H4 (cell line): ENCODE data around the gene C1orf167. TPM values are rescaled to one million over a fixed set of nuclear protein-coding genes. Genes with fewer than 3 reads are reported as not detected.

ENCODE experiments used
- DNase-seq: peaks from one replicate; pipeline ENCODE4 v3.0.0-alpha.2; 2015; ENCODE audit warnings: low spot score
- total RNA-seq: library from RNA; depleted of rRNA; stranded (reverse); fragments of >200 nt; shearing (Covaris generic); gene quantifications from 2 replicates; pipeline ENCODE4 v1.2.3, GENCODE V29; 2014

The C1orf167 gene
- total RNA-seq, 1 experiment from 2014 or later = not detected

- DNase-seq = no peak
These were observed 22.4 kb downstream of the C1orf167 start for GRCh38 chr1:11784256-11784992.

DNA sequence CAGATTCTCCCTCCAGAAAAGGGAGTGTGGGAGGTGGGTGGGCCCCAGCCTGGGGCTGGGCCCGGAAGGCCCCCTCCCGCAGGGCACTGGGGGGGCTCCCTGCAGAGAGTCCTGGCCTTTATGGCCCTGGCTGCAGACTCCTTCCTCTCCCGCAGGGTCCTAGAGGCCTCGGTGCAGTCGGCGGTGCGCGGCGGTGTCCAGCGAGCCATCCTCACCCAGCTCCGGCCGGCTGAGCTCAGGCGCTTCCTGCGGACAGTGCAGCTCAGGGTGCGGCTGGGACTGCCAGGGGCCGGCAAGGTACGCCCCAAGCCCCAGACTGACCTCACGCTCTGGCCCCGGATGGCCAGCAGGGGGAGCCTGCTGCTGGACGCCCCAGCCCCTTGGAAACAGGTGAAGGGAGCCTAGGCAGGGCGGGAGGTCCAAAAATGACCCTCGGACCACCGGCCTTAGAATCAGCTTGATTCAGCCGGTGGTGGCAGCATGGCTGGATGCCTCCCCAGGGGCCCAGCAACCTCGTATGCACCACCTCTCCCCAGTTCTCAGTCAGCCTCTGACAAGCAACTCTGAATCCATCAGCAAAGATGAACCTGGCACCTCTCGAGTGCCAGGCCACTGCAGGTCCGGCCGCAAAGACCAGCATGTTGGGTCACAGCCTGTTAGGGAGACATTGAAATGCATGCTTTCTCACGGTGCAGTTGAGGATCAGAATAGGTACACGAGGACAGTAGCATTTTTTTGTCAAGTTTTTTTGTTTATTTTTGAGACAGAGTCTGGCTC is 23.2 kb downstream of the C1orf167 start:
- no peak for DNase-seq

DNA sequence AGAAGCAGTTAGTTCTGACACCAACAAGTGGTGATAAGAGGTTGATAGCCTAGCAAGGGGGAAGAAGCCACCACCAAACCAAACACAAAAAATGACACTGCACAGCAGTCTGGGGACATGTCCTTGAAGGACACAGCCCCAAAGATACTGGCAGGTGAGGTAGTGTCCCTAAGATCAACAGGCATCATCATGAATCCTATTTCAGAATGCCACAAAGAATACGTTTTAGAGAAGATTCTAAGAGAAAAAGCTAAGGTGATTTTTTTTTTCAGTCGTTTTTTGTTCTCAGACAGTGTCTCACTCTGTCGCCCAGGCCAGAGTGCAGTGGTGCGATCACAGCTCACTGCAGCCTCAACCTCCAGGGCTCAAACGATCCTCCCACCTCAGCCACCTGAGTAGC is 24.2 kb downstream of the C1orf167 start:
- DNase-seq = no peak

- no peak for DNase-seq
These were observed 25.3 kb downstream of the C1orf167 start for GRCh38 chr1:11787251-11787803.

DNA sequence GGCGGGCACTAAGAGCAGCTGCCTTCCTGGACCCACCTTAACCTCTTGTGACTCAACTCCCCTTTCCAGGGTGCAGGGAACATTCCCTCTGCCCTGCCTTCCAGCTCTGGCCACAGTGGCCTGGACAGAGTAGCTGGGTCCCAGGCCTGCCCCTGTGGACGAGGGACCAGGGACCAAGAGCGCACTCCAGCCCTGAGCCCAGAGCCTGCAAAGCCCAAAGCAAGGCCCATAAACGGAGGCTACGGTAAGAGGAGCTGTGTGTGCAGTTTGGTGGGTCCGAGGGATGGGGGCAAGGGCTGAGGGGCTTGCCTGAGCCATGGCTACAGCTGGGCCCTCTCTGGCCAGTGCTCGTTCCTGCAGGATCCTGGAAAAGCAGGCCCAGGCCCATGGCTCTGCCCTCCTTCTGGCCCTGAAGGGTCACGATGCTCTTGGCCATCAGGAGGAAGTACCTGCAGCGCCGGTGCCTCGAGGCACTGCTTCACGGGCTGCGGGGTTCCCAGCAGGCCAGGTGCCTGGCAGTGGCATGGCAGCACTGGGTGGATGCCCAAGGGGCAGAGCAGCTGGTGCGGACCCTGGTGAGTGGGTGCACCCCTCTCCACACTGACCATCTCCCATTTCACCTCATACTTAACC is 25.9 kb downstream of the C1orf167 start:
- no peak for DNase-seq

DNA sequence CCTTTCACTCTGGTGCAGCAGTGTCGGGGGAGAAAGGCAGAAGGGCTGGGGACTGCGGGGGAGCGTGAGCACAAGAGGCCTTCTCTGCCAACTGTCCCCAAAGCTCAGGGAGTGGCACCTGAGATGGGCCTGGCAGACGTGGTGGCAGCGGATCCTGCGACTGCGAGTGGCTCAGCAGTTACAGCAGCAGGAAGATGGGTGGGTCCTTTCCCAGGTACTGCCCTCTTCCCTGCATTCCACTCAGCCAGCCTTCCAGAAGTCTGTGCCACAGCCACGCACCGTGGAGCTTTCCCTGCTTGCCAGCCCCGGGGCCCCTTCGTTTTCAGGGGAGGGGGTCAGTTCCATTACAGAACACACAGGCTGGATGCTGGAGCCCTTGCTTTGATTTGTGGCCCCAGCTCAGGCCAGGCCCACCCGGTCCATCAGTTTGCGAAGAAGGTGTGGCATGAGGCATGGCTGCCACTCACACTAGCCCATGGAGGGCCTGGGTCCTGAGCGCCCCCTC is 26.6 kb downstream of the C1orf167 start:
- DNase-seq = no peak

DNA sequence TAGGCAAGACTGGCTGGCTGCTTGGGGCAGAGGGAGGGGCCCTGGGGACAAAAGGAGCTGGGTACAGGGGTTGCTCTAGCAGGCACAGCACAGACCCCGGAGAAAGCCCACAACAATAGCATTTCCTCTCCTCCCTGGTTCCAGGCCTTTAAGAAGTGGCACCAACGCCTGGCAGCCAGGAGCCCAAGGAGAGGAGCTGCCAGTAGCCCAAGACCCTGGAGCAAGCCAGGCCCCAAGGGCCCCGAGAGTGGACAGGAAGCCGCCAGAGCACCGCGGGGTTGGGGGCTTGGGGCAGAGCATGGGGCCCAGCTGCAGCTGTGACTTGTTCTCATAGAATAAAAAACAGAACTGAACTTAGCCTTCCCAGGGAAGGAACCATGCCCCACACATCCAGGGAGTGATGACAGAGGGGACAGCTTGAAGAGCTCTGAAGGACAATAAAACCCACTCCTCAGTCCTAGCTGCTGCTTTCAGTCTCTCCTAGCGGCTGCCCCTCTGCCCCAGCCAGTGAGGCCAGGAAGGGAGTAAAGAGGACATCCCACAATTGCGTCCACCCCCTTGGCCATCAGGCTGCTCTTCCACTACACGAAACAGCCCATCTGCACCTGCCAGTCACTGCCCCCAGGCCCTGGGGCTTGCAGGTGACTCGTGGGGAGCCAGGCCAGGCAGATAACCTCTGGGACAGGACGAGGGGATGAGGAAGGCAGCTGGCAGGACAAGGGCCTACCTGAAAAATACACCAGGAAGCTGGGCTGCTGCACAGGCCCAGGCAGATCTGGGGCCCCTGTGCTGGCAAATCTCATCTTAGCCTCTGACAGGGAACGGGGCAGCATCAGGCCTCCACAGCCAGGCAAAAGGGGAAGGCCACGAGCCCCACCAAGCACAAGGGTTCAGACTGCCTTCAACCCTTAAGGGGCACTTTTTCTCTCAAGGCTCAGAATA is 27.4 kb downstream of the C1orf167 start:
- DNase-seq = no peak

DNA sequence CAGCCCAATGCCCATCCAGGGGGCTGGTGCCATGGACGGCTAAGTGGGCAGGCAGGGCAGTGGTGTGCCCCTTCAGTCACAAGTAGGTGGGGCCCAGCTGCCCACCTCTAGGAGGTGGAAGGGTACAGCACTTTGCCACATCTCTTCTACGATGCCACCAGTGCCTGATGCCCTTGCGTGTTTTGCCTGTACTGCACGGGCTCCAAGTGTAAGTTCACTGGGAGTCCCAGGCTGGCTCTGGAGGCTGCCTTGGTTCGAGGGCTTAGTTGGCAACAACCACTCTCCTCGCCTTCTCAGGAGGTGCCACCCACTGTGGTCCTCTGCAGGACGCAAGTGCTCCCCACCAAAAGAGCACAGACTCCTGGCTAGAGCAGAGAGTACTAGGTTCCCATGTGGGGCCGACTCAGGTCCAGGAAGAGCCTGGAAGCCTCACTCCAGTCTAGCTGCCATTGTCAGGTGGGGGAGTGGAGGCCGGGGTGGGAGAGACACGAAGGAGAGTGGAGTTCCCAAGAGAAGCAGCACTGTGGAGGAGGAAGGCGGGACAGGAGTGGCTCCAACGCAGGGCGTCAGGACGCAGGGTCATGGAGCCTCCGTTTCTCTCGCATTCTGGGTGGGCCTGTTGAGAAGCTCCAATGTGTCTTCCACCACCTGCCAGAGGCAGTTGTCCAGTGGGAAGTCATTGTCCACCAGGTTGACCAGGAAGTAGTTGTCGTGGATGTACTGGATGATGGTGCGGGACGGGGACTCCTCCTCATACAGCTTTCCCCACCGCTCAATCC is 28.3 kb downstream of the C1orf167 start:
- DNase-seq = no peak

- peak; percentile 96 for DNase-seq
These were observed 29.1 kb downstream of the C1orf167 start for GRCh38 chr1:11790880-11791715.

DNA sequence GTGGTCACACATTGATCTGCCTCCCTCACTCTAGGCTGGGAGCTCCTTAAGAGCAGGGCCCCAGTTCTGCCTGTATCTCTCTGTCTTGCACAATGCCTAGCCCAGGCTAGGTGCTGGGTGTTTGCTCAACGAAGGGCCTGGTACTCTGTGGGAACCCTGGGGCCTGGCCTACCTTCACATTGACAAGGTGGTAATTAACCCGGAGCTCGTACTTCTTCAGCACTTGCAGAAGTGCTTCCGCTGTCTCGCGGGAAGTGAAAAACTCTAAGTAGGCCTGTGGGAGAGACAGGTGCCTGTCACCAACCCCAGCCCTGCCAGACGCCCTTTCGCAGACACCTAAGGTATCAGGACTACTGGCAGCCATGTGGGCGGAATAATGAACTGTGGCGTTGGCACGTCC is 30.1 kb downstream of the C1orf167 start:
- DNase-seq = no peak

GRCh38 chr1:11793819-11794218 is 31.8 kb downstream of the C1orf167 start:
- no peak for DNase-seq

DNA sequence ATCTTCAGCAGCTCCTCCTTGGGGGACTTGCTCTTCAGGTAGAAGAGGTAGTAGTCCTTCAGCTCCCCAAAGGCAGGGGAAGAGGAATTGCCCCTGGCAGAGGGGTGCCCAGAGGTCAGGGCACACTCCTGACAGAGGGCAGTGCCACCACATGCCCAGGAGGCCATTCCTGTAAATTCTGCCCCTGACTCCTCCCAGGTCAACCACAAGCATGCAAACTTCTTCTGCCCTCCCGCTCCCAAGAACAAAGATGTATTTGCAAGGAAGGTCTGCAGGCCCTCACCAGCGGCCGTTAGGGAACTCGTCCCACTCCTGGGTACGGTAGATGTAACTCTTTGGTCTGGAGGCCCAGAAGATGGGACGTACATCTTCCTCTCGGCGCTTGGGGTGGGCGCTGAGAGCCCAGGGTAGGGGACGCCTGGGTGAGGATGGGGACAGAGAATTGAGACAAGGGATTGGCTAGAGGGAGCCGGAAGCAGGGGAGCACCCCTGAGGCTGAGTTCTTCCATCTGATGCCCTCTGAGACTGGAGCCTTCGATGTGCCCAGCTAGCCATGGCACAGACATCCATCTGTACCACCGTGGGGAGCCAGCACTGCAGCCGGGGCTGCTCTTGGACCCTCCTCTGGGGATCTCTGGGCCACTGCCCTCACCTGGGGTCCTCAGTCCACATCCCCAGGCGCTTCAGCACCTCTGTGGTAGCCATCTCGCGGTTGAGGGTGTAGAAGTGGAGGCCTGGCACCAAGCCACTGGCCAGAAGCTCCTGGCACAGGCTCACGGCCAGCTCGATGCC is 32.6 kb downstream of the C1orf167 start:
- DNase-seq = no peak

- DNase-seq = no peak
These were observed 33.4 kb downstream of the C1orf167 start for GRCh38 chr1:11795238-11795890.

DNA sequence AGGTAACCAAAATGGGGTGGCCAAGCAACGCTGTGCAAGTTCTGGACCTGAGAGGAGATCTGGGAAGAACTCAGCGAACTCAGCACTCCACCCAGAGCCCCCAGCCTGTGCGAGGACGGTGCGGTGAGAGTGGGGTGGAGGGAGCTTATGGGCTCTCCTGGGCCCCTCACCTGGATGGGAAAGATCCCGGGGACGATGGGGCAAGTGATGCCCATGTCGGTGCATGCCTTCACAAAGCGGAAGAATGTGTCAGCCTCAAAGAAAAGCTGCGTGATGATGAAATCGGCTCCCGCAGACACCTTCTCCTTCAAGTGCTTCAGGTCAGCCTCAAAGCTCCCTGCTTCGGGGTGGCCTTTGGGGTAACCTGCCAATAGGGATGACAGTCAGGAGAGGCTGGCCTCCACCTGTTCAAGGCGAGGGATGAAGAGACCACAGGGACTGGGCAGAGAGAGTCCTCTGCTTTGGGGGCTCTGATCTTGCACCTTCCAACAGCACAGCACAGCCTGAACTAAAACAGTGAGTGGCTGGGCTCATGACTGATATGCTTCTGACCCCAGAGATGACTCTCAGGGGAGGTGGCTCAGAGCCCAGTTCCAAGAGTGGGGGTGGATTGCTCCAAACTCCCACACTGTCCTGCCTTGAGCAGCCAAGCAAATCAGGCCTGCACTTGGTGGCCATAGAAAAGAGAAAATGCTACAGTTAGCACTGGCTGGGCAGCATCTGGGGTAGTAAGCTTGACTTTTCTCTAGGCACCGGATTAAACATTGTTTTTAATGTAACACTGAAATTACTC is 34.2 kb downstream of the C1orf167 start:
- DNase-seq = no peak

DNA sequence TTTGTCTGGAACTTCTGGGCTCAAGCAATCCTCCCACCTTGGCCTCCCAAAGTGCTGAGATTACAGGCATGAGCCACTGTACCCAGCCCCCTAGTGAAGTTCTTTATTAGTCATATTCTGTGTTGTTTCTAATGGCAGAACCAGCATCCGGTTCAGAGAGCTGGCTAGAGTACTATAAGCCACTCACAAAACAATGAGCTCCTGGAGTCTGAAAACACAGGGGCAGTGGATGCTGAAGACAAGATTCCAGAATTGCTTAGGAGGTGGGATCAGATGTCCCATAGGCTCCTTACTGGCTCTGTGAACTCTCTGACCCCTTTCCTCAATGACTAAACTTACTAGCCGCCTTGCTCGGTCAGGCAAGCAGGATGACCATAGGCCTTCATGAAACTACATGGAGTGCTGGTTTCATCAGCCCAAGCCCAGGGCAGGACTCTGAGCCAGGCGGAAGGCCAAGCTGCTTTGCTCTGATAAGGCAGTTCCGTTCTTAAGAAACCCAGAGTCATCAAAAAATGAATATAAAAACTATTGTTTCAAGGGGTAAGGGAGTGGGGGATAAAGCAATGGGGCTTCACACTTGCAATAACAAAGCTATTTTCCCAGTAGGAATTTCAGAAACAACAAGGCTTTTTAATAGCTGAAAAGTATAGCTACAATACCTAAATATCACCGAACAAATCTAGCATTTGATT is 35.7 kb downstream of the C1orf167 start:
- no peak for DNase-seq

- no peak for DNase-seq
These were observed 37.1 kb downstream of the C1orf167 start for GRCh38 chr1:11799099-11799498.

DNA sequence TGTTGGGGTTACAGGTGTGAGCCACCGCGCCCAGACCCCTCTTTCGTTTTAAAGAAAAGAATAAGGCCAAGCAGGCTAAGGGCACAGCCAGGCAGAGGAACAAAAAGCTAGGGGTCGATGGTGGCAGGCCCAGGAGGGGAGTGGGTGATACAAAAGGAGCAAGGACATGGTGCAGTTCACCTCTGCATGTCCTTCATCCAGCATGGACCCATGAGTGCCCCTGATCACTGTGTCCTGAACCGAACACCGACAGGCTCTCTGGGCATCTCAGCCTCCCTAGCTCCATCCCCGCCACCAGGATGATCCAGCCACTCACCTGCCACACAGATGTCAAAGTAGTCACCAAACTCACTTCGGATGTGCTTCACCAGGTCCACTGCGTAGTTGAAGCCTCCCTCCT is 37.9 kb downstream of the C1orf167 start:
- DNase-seq = no peak
